IMR-90 (cell line): ENCODE results near the gene THRB. TPM values are rescaled to one million over a fixed set of nuclear protein-coding genes. Genes with fewer than 3 reads are reported as not detected.

Source experiments
- ATAC-seq: fragments of 200-7000 bp; cut with Tn5 transposase; 2 replicates; pipeline ENCODE4 v1.9.1; 2020; ENCODE audit warnings: low read depth, mild to moderate bottlenecking, moderate library complexity
- BruUV-seq: library from RNA; stranded (reverse); fragments of 400-500 nt; replicated peaks from 2 replicates; lab custom pipeline; 2021; lab: Mats Ljungman, UMichigan
- CTCF ChIA-PET: fragments of 300-600 bp; formaldehyde crosslinking; extraction: SDS; loops from one replicate; lab custom pipeline; 2021; ENCODE audit warnings: antibody characterized with exemption; lab: Yijun Ruan, JAX
- POLR2A ChIA-PET: fragments of 300-600 bp; sonication (Branson Sonifier 250); formaldehyde crosslinking; loops from one replicate; lab custom pipeline; 2022; ENCODE audit warnings: antibody characterized with exemption; ENCODE audit not compliant: unreplicated experiment; lab: Charles Lee
- DNase-seq: peaks from one replicate; pipeline ENCODE4 v3.0.0; 2013
- H2AFZ ChIP-seq: replicated peaks from 2 replicates; pipeline ENCODE3; 2013; ENCODE audit warnings: low read length, mild to moderate bottlenecking; ENCODE audit not compliant: poor library complexity
- H2AK5ac ChIP-seq: 2 replicates; pipeline ENCODE4 v1.6.1; 2013; ENCODE audit warnings: low read depth, low read length, inconsistent platforms
- H2AK9ac ChIP-seq: replicated peaks from 2 replicates; pipeline ENCODE3; 2013; ENCODE audit warnings: mild to moderate bottlenecking, low read depth, low read length, moderate library complexity; ENCODE audit not compliant: poor library complexity
- H2BK120ac ChIP-seq: 2 replicates; pipeline ENCODE4 v1.6.1; 2013; ENCODE audit warnings: low read depth, low read length, inconsistent platforms
- H2BK15ac ChIP-seq: 3 replicates; pipeline ENCODE4 v1.6.1; 2013; ENCODE audit warnings: low read depth, low read length, inconsistent platforms
- H2BK20ac ChIP-seq: 2 replicates; pipeline ENCODE4 v1.6.1; 2013; ENCODE audit warnings: low read depth, mild to moderate bottlenecking, inconsistent platforms, low read length, moderate library complexity
- H2BK5ac ChIP-seq: 2 replicates; pipeline ENCODE4 v1.6.1; 2013; ENCODE audit warnings: mild to moderate bottlenecking, low read depth, low read length, inconsistent platforms; ENCODE audit not compliant: poor library complexity, severe bottlenecking
- H3K14ac ChIP-seq: replicated peaks from 2 replicates; pipeline ENCODE4 v1.6.1; 2013; ENCODE audit warnings: low read depth, low read length, inconsistent platforms
- H3K18ac ChIP-seq: 2 replicates; pipeline ENCODE4 v1.6.1; 2013; ENCODE audit warnings: low read depth, low read length, control low read depth
- H3K23ac ChIP-seq: 2 replicates; pipeline ENCODE4 v1.6.1; 2013; ENCODE audit warnings: low read depth, low read length, inconsistent platforms
- H3K27ac ChIP-seq: 2 replicates; pipeline ENCODE4 v1.5.1; 2013; ENCODE audit warnings: mild to moderate bottlenecking, control low read depth, low read length; ENCODE audit not compliant: insufficient read depth
- H3K27me3 ChIP-seq: 2 replicates; pipeline ENCODE4 v1.6.1; 2013; ENCODE audit warnings: low read length; ENCODE audit not compliant: control insufficient read depth, insufficient read depth
- H3K36me3 ChIP-seq: 2 replicates; pipeline ENCODE4 v1.6.1; 2013; ENCODE audit warnings: low read length, mixed read lengths; ENCODE audit not compliant: control insufficient read depth, insufficient read depth
- H3K4ac ChIP-seq: 2 replicates; pipeline ENCODE4 v1.6.1; 2013; ENCODE audit warnings: low read depth, low read length, inconsistent platforms
- H3K4me1 ChIP-seq: 2 replicates; pipeline ENCODE4 v1.6.1; 2013; ENCODE audit warnings: low read length, mixed read lengths; ENCODE audit not compliant: control insufficient read depth, insufficient read depth
- H3K4me2 ChIP-seq: 2 replicates; pipeline ENCODE4 v1.6.1; 2013; ENCODE audit warnings: low read depth, mild to moderate bottlenecking, control low read depth, low read length, moderate library complexity
- H3K4me3 ChIP-seq: 2 replicates; pipeline ENCODE4 v1.5.1; 2013; ENCODE audit warnings: low read depth, mild to moderate bottlenecking, control low read depth, low read length, moderate library complexity; ENCODE audit not compliant: insufficient read depth
- H3K56ac ChIP-seq: 2 replicates; pipeline ENCODE4 v1.6.1; 2013; ENCODE audit warnings: low read length, inconsistent platforms; ENCODE audit not compliant: insufficient read depth; ENCODE audit errors: extremely low read depth
- H3K79me1 ChIP-seq, 2 experiments: 2 replicates each; pipeline ENCODE4 v1.6.1; 2013; ENCODE audit warnings: low read length in 2 of 2, inconsistent platforms in 1 of 2, low read depth in 1 of 2
- H3K9ac ChIP-seq: 2 replicates; pipeline ENCODE4 v1.6.1; 2013; ENCODE audit warnings: low read depth, low read length, control low read depth
- H3K9me1 ChIP-seq: 2 replicates; pipeline ENCODE4 v1.6.1; 2013; ENCODE audit warnings: low read length, inconsistent platforms; ENCODE audit not compliant: insufficient read depth
- H3K9me3 ChIP-seq: 2 replicates; pipeline ENCODE4 v1.6.1; 2013; ENCODE audit warnings: low read length; ENCODE audit not compliant: control insufficient read depth, insufficient read depth
- H4K20me1 ChIP-seq: 2 replicates; pipeline ENCODE4 v1.6.1; 2013; ENCODE audit warnings: low read length, inconsistent platforms; ENCODE audit not compliant: insufficient read depth
- H4K5ac ChIP-seq: 2 replicates; pipeline ENCODE4 v1.6.1; 2013; ENCODE audit warnings: mild to moderate bottlenecking, low read depth, low read length, control low read depth
- H4K8ac ChIP-seq, 2 experiments: 2 replicates each; pipeline ENCODE4 v1.6.1; 2013; ENCODE audit warnings: low read depth in 2 of 2, low read length in 2 of 2, control low read depth in 1 of 2, inconsistent platforms in 1 of 2
- H4K91ac ChIP-seq: 2 replicates; pipeline ENCODE4 v1.6.1; 2013; ENCODE audit warnings: low read depth, low read length, inconsistent platforms; ENCODE audit not compliant: insufficient read depth
- CEBPB ChIP-seq: IDR thresholded peaks from 2 replicates; pipeline ENCODE4 v1.6.1; 2012; ENCODE audit warnings: low read depth, low read length, improper control_type of control experiment
- MXI1 ChIP-seq: IDR thresholded peaks from 2 replicates; pipeline ENCODE4 v1.6.1; 2012; ENCODE audit warnings: low read depth, mild to moderate bottlenecking, low read length, moderate library complexity, borderline replicate concordance
- NFE2L2 ChIP-seq: fragments of 150-350 bp; IDR thresholded peaks from 2 replicates; pipeline ENCODE4 v1.6.1; 2016; ENCODE audit warnings: low read depth, mild to moderate bottlenecking, low read length
- RAD21 ChIP-seq: IDR thresholded peaks from 2 replicates; pipeline ENCODE4 v1.6.1; 2012; ENCODE audit warnings: low read length, improper control_type of control experiment
- WGBS, 2 experiments: methylation state at CpG; one replicate each; pipeline versions ENCODE4 v1.1.5 to v1.1.7; 2013; ENCODE audit warnings: missing lambda C conversion rate in 2 of 2; ENCODE audit not compliant: insufficient read length in 1 of 2; ENCODE audit errors: extremely low coverage in 2 of 2; 5-methylcytosine and 5-hydroxymethylcytosine counted together
- dilution Hi-C: fragments of 300-500 bp; cut with HindIII; formaldehyde crosslinking; loops from one replicate; pipeline ENCODE4 v1.14.3; 2018; ENCODE audit warnings: low sequenced_read_pairs; ENCODE audit not compliant: unreplicated experiment
- in situ Hi-C: fragments of 300-500 bp; cut with MboI; formaldehyde crosslinking; loops from 3 replicates; pipeline ENCODE4 v1.14.3; 2019; ENCODE audit warnings: low sequenced_read_pairs, inconsistent platforms, mixed read lengths
- intact Hi-C: fragments of 100-400 bp; cut with micrococcal nuclease; formaldehyde crosslinking; loops from 2 replicates; pipeline ENCODE4 v1.10.0; 2022
- polyA plus RNA-seq, 3 experiments: library from polyadenylated mRNA; depleted of rRNA; stranded (reverse); fragments of >200 nt; gene quantifications; 2 replicates each; pipeline ENCODE4 v1.2.3, GENCODE V29; 2012; ENCODE audit warnings: low replicate concordance in 1 of 3
- total RNA-seq: library from RNA; depleted of rRNA; stranded (reverse); fragments of >200 nt; gene quantifications from 2 replicates; pipeline ENCODE4 v1.2.3, GENCODE V29; 2012
- TF ChIP-seq, protein P1 (sequence below): conservative IDR thresholded peaks from 2 replicates; pipeline ENCODE4 v1.5.1; 2012; ENCODE audit warnings: mild to moderate bottlenecking, low read depth, low read length, improper control_type of control experiment
- TF ChIP-seq, protein P2 (sequence below): fragments of 150-350 bp; IDR thresholded peaks from 2 replicates; pipeline ENCODE4 v1.6.1; 2016; ENCODE audit warnings: low read depth, mild to moderate bottlenecking, low read length, moderate library complexity, borderline replicate concordance

Gene THRB
- total and polyA plus RNA-seq, 2 of the 4 experiments (the other 2 are of a cell fraction), result under 0.01 TPM; not detected in 1

DNA sequence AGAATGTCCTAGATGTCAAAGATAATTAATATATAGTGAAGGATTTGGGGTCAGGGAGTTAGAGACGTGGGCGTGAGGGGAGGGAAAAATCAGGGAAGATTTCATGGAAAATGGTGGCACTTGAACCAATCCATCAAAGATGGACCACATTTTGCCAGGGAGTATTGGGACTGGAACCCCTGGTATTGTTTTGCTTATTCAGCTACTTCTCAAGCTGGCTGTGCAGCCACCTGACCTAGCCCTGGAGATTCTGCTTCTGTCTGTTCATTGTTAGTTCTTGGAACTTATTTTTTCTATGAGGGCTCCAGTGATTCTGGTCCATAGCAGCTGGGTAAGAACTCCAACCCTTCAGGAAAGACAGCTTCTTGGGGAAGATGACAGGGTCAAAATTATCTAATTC is 3.3 kb upstream of the THRB start:
- Histone ChIP-seq H3K4me3 (no peak overlapping the region), H3K18ac (no peak overlapping the region), H2AK9ac (no peak overlapping the region), H3K14ac (no peak overlapping the region), H2BK20ac (no peak overlapping the region), H3K9me3 (no peaks in the 10 kb centered on the region), H3K4me2 (no peak overlapping the region), H3K4me1 (peaks cover 2% of the 10 kb centered on the region; the same call in 1 of the 2 replicates), H3K9me1 (no peaks in the 10 kb centered on the region), H3K23ac (no peak overlapping the region), H3K27ac (no peak overlapping the region), H3K27me3 (peaks cover 19% of the 10 kb centered on the region), H4K20me1 (no peaks in the 10 kb centered on the region), H2BK5ac (no peak overlapping the region), H2AK5ac (no peak overlapping the region), H3K56ac (no peak overlapping the region), H4K91ac (no peak overlapping the region), H4K8ac (no peak overlapping the region), H2BK120ac (no peak overlapping the region), H2BK15ac (no peak overlapping the region), H3K4ac (no peak overlapping the region), H3K9ac (no peak overlapping the region), H2AFZ (no peak overlapping the region), H3K79me1 (no peaks in the 10 kb centered on the region), H3K36me3 (no peaks in the 10 kb centered on the region), H4K5ac (no peak overlapping the region)
- BruUV-seq, result no TSS peak
- no peak for ATAC-seq
- 100% methylated on average over 2 of the region's 2 CpGs; no CpG with 5 or more reads in 1 of the 2 experiments for WGBS, 2 experiments
- CTCF ChIA-PET, result no interaction called here
- POLR2A ChIA-PET, result no interaction called here
- no peak for DNase-seq
- dilution Hi-C loops, result no loop called here
- in situ Hi-C loops, result no loop called here
- intact Hi-C loops, result no loop called here
- no peak for TF ChIP-seq MXI1
- TF ChIP-seq CEBPB, result no peak
- TF ChIP-seq NFE2L2, result no peak
- TF ChIP-seq, protein P1, sequence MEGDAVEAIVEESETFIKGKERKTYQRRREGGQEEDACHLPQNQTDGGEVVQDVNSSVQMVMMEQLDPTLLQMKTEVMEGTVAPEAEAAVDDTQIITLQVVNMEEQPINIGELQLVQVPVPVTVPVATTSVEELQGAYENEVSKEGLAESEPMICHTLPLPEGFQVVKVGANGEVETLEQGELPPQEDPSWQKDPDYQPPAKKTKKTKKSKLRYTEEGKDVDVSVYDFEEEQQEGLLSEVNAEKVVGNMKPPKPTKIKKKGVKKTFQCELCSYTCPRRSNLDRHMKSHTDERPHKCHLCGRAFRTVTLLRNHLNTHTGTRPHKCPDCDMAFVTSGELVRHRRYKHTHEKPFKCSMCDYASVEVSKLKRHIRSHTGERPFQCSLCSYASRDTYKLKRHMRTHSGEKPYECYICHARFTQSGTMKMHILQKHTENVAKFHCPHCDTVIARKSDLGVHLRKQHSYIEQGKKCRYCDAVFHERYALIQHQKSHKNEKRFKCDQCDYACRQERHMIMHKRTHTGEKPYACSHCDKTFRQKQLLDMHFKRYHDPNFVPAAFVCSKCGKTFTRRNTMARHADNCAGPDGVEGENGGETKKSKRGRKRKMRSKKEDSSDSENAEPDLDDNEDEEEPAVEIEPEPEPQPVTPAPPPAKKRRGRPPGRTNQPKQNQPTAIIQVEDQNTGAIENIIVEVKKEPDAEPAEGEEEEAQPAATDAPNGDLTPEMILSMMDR, result no peak
- TF ChIP-seq RAD21, result no peak
- TF ChIP-seq, protein P2, sequence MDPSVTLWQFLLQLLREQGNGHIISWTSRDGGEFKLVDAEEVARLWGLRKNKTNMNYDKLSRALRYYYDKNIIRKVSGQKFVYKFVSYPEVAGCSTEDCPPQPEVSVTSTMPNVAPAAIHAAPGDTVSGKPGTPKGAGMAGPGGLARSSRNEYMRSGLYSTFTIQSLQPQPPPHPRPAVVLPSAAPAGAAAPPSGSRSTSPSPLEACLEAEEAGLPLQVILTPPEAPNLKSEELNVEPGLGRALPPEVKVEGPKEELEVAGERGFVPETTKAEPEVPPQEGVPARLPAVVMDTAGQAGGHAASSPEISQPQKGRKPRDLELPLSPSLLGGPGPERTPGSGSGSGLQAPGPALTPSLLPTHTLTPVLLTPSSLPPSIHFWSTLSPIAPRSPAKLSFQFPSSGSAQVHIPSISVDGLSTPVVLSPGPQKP, result no peak
